SK-N-MC (cell line): ENCODE measurements around the gene SLC12A5.

ENCODE experiments used
- DNase-seq: peaks from one replicate; pipeline ENCODE4 v3.0.0-alpha.2; 2011; ENCODE audit warnings: low read depth, low spot score
- H3K27ac ChIP-seq: fragments of 200-600 bp; sonication (generic); 2 replicates; pipeline ENCODE4 v1.5.1; 2016; ENCODE audit warnings: mixed run types
- H3K36me3 ChIP-seq: fragments of 200-600 bp; sonication (generic); 2 replicates; pipeline ENCODE4 v1.6.1; 2017; ENCODE audit warnings: antibody characterized with exemption, low read length, mixed read lengths; ENCODE audit not compliant: insufficient read depth
- H3K4me3 ChIP-seq: fragments of 200-600 bp; sonication (generic); 2 replicates; pipeline ENCODE4 v1.5.1; 2016
- H3K9ac ChIP-seq: fragments of 200-600 bp; sonication (generic); 2 replicates; pipeline ENCODE4 v1.8.0; 2017; ENCODE audit warnings: mixed run types, mixed read lengths; ENCODE audit not compliant: insufficient read length
- H3K9me3 ChIP-seq: fragments of 200-600 bp; sonication (generic); 2 replicates; pipeline ENCODE4 v1.6.1; 2017; ENCODE audit warnings: low read depth, mild to moderate bottlenecking, antibody characterized with exemption, low read length, moderate library complexity, mixed read lengths
- EZH2 ChIP-seq: fragments of 200-600 bp; sonication (generic); IDR thresholded peaks from one replicate; pipeline ENCODE4 v1.6.1; 2017; ENCODE audit warnings: antibody characterized with exemption
- FOXP2 ChIP-seq: optimal IDR thresholded peaks from 2 replicates; pipeline ENCODE3; 2011; ENCODE audit warnings: mild to moderate bottlenecking, moderate library complexity; ENCODE audit not compliant: insufficient read depth; ENCODE audit errors: extremely low read length, control extremely low read depth
- POLR2AphosphoS5 ChIP-seq: IDR thresholded peaks from 2 replicates; pipeline ENCODE4 v1.6.1; 2012; ENCODE audit warnings: mild to moderate bottlenecking, low read depth, low read length, borderline replicate concordance

The SLC12A5 gene

GRCh38 chr20:46030284-46031013 is 1.4 kb downstream of the SLC12A5 start:
- Histone ChIP-seq H3K9me3 (no peaks in the 10 kb centered on the region), H3K4me3 (no peak overlapping the region), H3K36me3 (no peaks in the 10 kb centered on the region), H3K9ac (no peak overlapping the region), H3K27ac (no peak overlapping the region)
- TF ChIP-seq POLR2AphosphoS5: no peak
- no peak for TF ChIP-seq EZH2
- TF ChIP-seq FOXP2: no peak
- no peak for DNase-seq

- Histone ChIP-seq H3K9ac (no peak overlapping the region), H3K27ac (no peak overlapping the region), H3K9me3 (no peaks in the 10 kb centered on the region), H3K4me3 (no peak overlapping the region), H3K36me3 (no peaks in the 10 kb centered on the region)
- TF ChIP-seq POLR2AphosphoS5: no peak
- TF ChIP-seq FOXP2: no peak
- TF ChIP-seq EZH2: no peak
- DNase-seq: no peak
These were observed 2.1 kb downstream of the SLC12A5 start for GRCh38 chr20:46031014-46031569.

GRCh38 chr20:46031701-46032254 is 2.8 kb downstream of the SLC12A5 start:
- TF ChIP-seq POLR2AphosphoS5 (no peak), EZH2 (no peak), FOXP2 (no peak)
- no peak for DNase-seq
- Histone ChIP-seq H3K36me3 (no peaks in the 10 kb centered on the region), H3K9ac (no peak overlapping the region), H3K27ac (no peak overlapping the region), H3K9me3 (no peaks in the 10 kb centered on the region), H3K4me3 (no peak overlapping the region)

- DNase-seq: no peak
- TF ChIP-seq EZH2 (no peak), POLR2AphosphoS5 (no peak), FOXP2 (no peak)
- Histone ChIP-seq H3K4me3 (no peak overlapping the region), H3K36me3 (no peaks in the 10 kb centered on the region), H3K27ac (no peak overlapping the region), H3K9me3 (no peaks in the 10 kb centered on the region), H3K9ac (no peak overlapping the region)
These were observed 5.0 kb downstream of the SLC12A5 start for GRCh38 chr20:46034039-46034438.

GRCh38 chr20:46035253-46035652 is 6.2 kb downstream of the SLC12A5 start:
- no peak overlapping the region for H3K27ac ChIP-seq
- TF ChIP-seq POLR2AphosphoS5 (no peak), EZH2 (no peak), FOXP2 (no peak)
- no peaks in the 10 kb centered on the region for H3K9me3 ChIP-seq
- no peak overlapping the region for H3K9ac ChIP-seq
- no peak overlapping the region for H3K4me3 ChIP-seq
- no peaks in the 10 kb centered on the region for H3K36me3 ChIP-seq
- DNase-seq: no peak

GRCh38 chr20:46035713-46036112 is 6.7 kb downstream of the SLC12A5 start:
- Histone ChIP-seq H3K9me3 (no peaks in the 10 kb centered on the region), H3K9ac (no peak overlapping the region), H3K36me3 (no peaks in the 10 kb centered on the region), H3K4me3 (no peak overlapping the region), H3K27ac (no peak overlapping the region)
- DNase-seq: no peak
- TF ChIP-seq POLR2AphosphoS5: no peak
- no peak for TF ChIP-seq EZH2
- no peak for TF ChIP-seq FOXP2

GRCh38 chr20:46036370-46036769 is 7.4 kb downstream of the SLC12A5 start:
- H3K9ac ChIP-seq: no peak overlapping the region
- no peak overlapping the region for H3K27ac ChIP-seq
- no peaks in the 10 kb centered on the region for H3K9me3 ChIP-seq
- no peaks in the 10 kb centered on the region for H3K36me3 ChIP-seq
- H3K4me3 ChIP-seq: no peak overlapping the region
- TF ChIP-seq POLR2AphosphoS5 (no peak), FOXP2 (no peak), EZH2 (no peak)
- DNase-seq: no peak

GRCh38 chr20:46037036-46037435 is 8.0 kb downstream of the SLC12A5 start:
- H3K4me3 ChIP-seq: no peak overlapping the region
- H3K9ac ChIP-seq: no peak overlapping the region
- TF ChIP-seq POLR2AphosphoS5: no peak
- no peaks in the 10 kb centered on the region for H3K36me3 ChIP-seq
- H3K9me3 ChIP-seq: no peaks in the 10 kb centered on the region
- DNase-seq: no peak
- H3K27ac ChIP-seq: no peak overlapping the region

GRCh38 chr20:46040902-46041535 is 12.0 kb downstream of the SLC12A5 start:
- Histone ChIP-seq H3K9ac (no peak overlapping the region), H3K4me3 (no peak overlapping the region), H3K27ac (no peak overlapping the region), H3K36me3 (no peaks in the 10 kb centered on the region), H3K9me3 (no peaks in the 10 kb centered on the region)
- no peak for DNase-seq
- TF ChIP-seq FOXP2: no peak
- TF ChIP-seq POLR2AphosphoS5: no peak
- no peak for TF ChIP-seq EZH2
